ENCODE data around the gene PRL.

Gene PRL

DNA sequence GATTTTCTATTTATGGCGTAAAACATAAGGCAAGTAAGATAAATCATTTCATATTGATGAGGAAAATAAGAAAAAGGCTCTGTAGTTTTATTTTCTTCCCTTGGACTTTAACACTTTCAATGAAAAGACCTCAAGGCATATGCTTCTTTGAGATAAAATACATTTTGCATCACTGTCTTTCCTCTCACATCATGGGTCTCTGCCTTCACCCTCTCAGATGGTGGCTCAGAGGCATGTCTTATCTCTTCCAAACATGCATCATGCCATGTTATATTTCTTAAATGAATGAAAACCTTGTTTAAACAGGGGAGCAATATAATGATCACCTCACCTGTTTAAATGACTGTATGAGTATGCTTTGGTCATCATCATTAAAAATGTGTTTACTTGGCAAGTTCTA is 59.3 kb downstream of the PRL start:
- no peak overlapping the region for H3K27ac ChIP-seq
- DNase-seq (ENCODE audit: low spot score) = no peak
- no peak overlapping the region for H3K4me3 ChIP-seq
- TF ChIP-seq CTCF (IDR thresholded peaks at IDR 0.05) = no peak

Measured in coronary artery (tissue), 2 donors.